Measurements from ENCODE around the gene NHSL1. TPM values are rescaled to one million over a fixed set of nuclear protein-coding genes. Genes with fewer than 3 reads are reported as not detected.

Gene NHSL1
- total and polyA plus RNA-seq, 4 donors = 6.6 to 33.0 (median 20.7) TPM

DNA sequence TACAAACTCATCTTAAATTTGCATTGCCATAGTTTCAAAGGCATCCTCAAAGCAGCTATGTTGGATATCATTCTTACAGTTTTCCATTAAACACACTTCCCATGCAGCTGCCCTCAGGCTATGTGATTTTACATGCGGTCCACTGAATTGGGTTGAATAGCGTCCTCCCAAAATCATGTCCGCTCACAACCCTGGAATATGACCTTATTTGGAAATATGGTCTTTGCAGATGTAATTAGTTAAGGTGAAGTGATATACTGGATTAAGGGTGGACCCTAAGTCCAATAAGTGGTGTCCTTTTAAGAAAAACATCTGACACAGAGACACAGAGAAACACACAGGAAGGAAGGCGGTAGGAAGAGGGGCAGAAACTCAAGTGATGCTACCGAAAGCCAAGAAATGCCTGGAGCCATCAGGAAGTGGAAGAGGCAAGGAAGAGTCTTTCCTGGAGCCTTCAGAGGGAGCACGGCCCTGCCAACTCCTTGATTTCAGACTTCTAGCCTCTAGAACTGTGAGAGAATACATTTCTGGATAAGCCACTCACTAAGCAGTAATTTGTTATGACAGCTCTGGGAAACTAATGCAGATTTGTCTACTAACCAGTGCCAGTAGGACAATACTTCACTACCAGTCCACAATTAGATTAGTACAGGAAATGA, 42.7 kb upstream of the NHSL1 start (continued):
- no peak for TF ChIP-seq EGR1 (IDR thresholded peaks at IDR 0.05; ENCODE audit: low read depth in 2 of 2)
- TF ChIP-seq, protein P1, sequence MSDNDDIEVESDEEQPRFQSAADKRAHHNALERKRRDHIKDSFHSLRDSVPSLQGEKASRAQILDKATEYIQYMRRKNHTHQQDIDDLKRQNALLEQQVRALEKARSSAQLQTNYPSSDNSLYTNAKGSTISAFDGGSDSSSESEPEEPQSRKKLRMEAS (IDR thresholded peaks at IDR 0.05) = no peak
- TF ChIP-seq, protein P2, sequence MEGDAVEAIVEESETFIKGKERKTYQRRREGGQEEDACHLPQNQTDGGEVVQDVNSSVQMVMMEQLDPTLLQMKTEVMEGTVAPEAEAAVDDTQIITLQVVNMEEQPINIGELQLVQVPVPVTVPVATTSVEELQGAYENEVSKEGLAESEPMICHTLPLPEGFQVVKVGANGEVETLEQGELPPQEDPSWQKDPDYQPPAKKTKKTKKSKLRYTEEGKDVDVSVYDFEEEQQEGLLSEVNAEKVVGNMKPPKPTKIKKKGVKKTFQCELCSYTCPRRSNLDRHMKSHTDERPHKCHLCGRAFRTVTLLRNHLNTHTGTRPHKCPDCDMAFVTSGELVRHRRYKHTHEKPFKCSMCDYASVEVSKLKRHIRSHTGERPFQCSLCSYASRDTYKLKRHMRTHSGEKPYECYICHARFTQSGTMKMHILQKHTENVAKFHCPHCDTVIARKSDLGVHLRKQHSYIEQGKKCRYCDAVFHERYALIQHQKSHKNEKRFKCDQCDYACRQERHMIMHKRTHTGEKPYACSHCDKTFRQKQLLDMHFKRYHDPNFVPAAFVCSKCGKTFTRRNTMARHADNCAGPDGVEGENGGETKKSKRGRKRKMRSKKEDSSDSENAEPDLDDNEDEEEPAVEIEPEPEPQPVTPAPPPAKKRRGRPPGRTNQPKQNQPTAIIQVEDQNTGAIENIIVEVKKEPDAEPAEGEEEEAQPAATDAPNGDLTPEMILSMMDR (IDR thresholded peaks at IDR 0.05; ENCODE audit: low read depth, low read length, missing input control) = no peak

DNA sequence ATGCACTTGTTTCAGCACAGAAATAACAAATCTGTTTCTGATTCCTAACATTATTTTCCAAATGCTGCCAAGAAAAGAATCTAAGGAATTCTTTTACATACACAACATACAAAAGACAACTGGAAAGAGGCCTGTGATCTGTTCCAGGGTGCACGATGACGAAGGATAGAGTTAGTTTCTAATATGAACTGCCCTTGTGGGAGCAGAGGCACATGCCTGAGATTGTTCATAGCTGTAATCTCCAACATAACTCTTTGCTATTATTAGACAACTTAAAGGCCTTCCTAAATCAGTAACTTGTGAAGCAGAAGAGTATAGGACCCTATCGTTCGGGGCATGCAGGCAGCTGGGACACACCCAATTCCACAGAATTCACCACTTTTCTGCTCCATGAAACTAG, 41.2 kb upstream of the NHSL1 start:
- DNase-seq (ENCODE audit: low spot score) = no peak
- H3K27me3 ChIP-seq (ENCODE audit: control insufficient read depth in 4 of 4, insufficient read depth in 4 of 4, low read length in 3 of 4) = no peaks in the 10 kb centered on the region
- H3K36me3 ChIP-seq (ENCODE audit: control insufficient read depth in 4 of 4, insufficient read depth in 3 of 4, low read depth in 1 of 4, low read length in 3 of 4) = no peaks in the 10 kb centered on the region
- no peak overlapping the region for H3K9ac ChIP-seq (ENCODE audit: low read depth in 1 of 2, low read length in 2 of 2)
- H3K27ac ChIP-seq (ENCODE audit: low read depth in 1 of 2, low read length in 2 of 2) = peak overlapping the region in 1 of 2 donors; percentile 82
- H3K4me1 ChIP-seq (ENCODE audit: control insufficient read depth in 4 of 4, insufficient read depth in 4 of 4, low read length in 3 of 4) = peaks cover 8 to 51% (median 39%) of the 10 kb centered on the region in 4 donors
- no peaks in the 10 kb centered on the region for H3K9me3 ChIP-seq (ENCODE audit: control insufficient read depth in 4 of 4, low read length in 3 of 4)
- TF ChIP-seq RAD21 (IDR thresholded peaks at IDR 0.05) = no peak
- no peak for TF ChIP-seq EGR1 (IDR thresholded peaks at IDR 0.05; ENCODE audit: low read depth in 2 of 2)
- TF ChIP-seq FOXA2 (IDR thresholded peaks at IDR 0.05) = no peak
- no peak for TF ChIP-seq JUND (IDR thresholded peaks at IDR 0.05)
- no peak for TF ChIP-seq TAF1 (conservative IDR thresholded peaks at IDR 0.05)
- TF ChIP-seq HNF4A (conservative IDR thresholded peaks at IDR 0.05) = no peak
- no peak for TF ChIP-seq YY1 (IDR thresholded peaks at IDR 0.05)
- no peak for TF ChIP-seq GABPA (IDR thresholded peaks at IDR 0.05 in 1 of 2, conservative IDR thresholded peaks at IDR 0.05 in 1 of 2)
- TF ChIP-seq, protein P3, sequence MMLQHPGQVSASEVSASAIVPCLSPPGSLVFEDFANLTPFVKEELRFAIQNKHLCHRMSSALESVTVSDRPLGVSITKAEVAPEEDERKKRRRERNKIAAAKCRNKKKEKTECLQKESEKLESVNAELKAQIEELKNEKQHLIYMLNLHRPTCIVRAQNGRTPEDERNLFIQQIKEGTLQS (IDR thresholded peaks at IDR 0.05) = no peak
- TF ChIP-seq RXRA (IDR thresholded peaks at IDR 0.05) = no peak
- no peak for TF ChIP-seq FOXA1 (IDR thresholded peaks at IDR 0.05)
- TF ChIP-seq SP1 (IDR thresholded peaks at IDR 0.05) = no peak
- TF ChIP-seq, protein P2 (IDR thresholded peaks at IDR 0.05; ENCODE audit: low read depth, low read length, missing input control) = no peak
- TF ChIP-seq, protein P1 (IDR thresholded peaks at IDR 0.05) = no peak
- TF ChIP-seq, protein P4, sequence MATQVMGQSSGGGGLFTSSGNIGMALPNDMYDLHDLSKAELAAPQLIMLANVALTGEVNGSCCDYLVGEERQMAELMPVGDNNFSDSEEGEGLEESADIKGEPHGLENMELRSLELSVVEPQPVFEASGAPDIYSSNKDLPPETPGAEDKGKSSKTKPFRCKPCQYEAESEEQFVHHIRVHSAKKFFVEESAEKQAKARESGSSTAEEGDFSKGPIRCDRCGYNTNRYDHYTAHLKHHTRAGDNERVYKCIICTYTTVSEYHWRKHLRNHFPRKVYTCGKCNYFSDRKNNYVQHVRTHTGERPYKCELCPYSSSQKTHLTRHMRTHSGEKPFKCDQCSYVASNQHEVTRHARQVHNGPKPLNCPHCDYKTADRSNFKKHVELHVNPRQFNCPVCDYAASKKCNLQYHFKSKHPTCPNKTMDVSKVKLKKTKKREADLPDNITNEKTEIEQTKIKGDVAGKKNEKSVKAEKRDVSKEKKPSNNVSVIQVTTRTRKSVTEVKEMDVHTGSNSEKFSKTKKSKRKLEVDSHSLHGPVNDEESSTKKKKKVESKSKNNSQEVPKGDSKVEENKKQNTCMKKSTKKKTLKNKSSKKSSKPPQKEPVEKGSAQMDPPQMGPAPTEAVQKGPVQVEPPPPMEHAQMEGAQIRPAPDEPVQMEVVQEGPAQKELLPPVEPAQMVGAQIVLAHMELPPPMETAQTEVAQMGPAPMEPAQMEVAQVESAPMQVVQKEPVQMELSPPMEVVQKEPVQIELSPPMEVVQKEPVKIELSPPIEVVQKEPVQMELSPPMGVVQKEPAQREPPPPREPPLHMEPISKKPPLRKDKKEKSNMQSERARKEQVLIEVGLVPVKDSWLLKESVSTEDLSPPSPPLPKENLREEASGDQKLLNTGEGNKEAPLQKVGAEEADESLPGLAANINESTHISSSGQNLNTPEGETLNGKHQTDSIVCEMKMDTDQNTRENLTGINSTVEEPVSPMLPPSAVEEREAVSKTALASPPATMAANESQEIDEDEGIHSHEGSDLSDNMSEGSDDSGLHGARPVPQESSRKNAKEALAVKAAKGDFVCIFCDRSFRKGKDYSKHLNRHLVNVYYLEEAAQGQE (IDR thresholded peaks at IDR 0.05) = no peak
- TF ChIP-seq NR2F2 (IDR thresholded peaks at IDR 0.05) = no peak
- TF ChIP-seq, protein P5, sequence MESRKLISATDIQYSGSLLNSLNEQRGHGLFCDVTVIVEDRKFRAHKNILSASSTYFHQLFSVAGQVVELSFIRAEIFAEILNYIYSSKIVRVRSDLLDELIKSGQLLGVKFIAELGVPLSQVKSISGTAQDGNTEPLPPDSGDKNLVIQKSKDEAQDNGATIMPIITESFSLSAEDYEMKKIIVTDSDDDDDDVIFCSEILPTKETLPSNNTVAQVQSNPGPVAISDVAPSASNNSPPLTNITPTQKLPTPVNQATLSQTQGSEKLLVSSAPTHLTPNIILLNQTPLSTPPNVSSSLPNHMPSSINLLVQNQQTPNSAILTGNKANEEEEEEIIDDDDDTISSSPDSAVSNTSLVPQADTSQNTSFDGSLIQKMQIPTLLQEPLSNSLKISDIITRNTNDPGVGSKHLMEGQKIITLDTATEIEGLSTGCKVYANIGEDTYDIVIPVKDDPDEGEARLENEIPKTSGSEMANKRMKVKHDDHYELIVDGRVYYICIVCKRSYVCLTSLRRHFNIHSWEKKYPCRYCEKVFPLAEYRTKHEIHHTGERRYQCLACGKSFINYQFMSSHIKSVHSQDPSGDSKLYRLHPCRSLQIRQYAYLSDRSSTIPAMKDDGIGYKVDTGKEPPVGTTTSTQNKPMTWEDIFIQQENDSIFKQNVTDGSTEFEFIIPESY (IDR thresholded peaks at IDR 0.05) = no peak
- H3K4me3 ChIP-seq (ENCODE audit: low read depth in 1 of 3, low read length in 3 of 3) = no peak overlapping the region
- WGBS = 79% methylated on average over 4 of the region's 4 CpGs

Measured in liver (tissue), 9 donors.